GOT3 (cell line): Measurements from ENCODE around the gene SPATA1.

Experiments
- DNase-seq: peaks from one replicate; lab custom pipeline; 2025; ENCODE audit warnings: mixed read lengths; lab: John Stamatoyannopoulos, UW

SPATA1 gene

DNA sequence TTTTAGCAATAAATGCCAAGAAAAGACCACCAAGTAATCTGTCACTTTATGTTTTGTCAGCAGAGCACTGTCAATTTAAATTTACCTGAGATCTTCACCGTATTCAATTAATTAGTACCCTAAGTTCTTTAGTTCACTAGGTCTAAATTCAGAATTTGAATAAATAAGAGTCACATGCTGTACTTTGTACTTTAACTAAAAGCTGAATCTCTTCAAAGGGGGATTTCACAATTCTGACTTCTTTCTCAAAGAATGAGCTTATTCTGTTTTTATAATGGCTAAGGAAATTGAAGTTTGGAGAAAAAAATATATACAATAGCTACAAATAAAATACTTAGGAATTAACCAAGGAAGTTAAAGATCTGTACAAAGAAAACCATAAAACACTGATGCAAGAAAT lies 2.3 kb downstream of the SPATA1 start:
- no peak for DNase-seq

GRCh38 chr1:84509029-84509428 lies 2.8 kb downstream of the SPATA1 start:
- no peak for DNase-seq

- no peak for DNase-seq
Observed at GRCh38 chr1:84510165-84510564, 4.0 kb downstream of the SPATA1 start.

- no peak for DNase-seq
Observed at GRCh38 chr1:84510668-84511067, 4.5 kb downstream of the SPATA1 start.

- DNase-seq, result no peak
Observed at GRCh38 chr1:84524590-84524989, 18.4 kb downstream of the SPATA1 start.

- DNase-seq, result no peak
Observed at GRCh38 chr1:84525779-84526178, 19.6 kb downstream of the SPATA1 start.

DNA sequence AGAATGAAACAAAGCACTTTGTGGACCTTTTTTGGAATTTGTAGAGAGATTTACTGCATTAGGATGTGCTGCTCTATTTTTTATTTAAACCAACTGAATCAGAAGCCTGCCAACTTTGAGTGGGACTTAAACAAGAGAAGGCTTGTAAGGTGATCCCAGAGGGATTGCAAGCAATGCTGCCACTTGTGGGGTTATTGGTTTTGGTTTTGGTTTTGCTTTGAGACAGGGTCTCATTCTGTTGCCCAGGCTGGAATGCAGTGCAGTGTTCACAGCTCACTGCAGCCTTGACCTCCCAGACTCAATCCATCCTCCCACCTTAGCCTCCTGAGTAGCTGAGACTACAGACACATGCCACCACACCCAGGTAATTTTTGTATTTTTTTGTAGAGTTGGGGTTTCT lies 32.4 kb downstream of the SPATA1 start:
- no peak for DNase-seq

DNA sequence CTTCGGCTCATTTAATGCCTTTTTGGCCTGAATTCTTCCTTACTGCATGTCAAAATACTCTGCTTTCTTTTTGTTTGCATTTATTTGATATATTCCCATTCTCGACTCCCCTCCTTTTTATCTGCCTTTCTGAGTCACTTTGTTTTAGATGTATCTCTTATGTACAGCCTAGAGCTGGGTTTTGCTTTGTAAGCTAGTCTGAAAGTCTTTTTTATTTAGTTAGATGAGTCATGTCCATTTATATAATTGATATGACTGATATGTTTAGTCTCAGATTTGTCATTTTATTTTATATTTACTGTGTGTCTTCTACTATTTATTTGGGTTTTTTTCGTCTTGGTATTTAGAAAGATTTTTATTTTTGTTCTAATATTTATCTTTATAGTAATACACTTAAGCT lies 33.8 kb downstream of the SPATA1 start:
- DNase-seq, result no peak

- DNase-seq, result no peak
Observed at GRCh38 chr1:84540759-84541158, 34.6 kb downstream of the SPATA1 start.

DNA sequence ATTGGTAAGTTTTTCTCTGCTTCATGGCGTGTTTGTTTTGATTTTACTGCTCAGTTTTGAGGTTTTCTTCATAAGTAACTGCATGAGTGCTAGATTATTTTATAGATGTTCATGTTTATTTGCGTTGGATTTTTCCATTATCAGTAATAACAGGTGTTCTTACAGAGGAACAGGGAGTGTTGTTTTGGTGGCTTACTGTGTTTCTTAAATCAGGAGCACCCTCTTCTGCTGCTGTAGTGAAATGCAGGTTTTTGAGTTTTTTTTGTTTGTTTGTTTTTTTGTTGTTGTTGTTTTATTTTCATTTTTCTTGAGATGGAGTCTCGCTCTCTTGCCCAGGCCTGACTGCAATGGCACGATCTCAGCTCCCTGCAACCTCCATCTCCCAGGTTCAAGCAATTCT lies 35.5 kb downstream of the SPATA1 start:
- DNase-seq, result no peak

GRCh38 chr1:84550826-84551225 lies 44.6 kb downstream of the SPATA1 start:
- no peak for DNase-seq

DNA sequence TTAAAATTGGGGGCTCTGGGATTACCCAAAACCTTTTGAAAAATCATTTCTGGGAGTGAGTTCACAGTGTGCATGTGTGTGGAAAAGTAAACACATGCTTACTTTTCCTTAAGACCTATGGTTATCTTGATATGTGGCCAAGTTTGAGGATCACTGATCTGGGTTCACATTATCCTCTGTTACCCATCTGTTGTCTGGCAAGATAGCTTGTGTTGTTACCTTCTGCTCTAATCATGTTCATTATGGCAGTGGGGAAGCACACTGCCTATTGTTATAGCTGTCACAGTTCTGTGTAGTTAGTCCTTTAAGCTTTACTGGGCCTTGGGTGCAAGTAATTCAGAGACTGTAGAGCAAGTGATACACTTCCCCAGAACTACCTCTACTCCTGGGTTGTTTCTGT lies 63.0 kb downstream of the SPATA1 start:
- no peak for DNase-seq

DNA sequence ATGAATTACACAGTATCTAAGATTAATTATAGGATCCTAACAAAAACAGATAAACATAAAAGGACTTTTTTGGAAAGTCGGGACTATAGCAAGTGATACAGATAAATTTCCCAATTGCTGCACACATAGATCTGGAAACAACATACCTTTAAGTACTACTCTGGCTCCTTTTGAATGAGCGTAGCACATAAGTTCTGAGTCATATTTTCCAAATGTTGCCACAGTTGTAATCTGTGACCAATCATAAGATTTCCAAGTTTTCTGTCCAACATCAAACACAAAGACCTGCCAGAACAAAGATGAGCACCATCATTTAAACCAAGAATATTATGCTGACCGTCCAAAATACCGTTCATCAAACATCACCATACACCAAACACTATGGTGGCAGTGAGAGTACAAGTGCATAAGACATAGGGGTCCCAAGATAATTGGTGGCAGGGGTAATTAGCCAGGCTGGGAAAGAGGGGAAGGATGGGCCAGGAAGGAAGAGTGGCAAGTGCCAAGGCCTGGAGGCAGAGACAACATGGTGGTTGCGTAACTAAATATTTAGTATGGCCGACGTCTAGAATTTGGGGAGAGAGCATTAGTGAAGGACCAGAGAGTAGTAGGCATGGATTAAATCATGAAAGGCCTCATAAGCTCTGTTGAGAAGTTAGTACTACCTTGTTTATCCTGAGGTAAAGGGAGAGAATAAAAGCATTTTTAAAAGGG lies 64.4 kb downstream of the SPATA1 start:
- no peak for DNase-seq

GRCh38 chr1:84571150-84571535 lies 65.0 kb downstream of the SPATA1 start:
- DNase-seq, result no peak

DNA sequence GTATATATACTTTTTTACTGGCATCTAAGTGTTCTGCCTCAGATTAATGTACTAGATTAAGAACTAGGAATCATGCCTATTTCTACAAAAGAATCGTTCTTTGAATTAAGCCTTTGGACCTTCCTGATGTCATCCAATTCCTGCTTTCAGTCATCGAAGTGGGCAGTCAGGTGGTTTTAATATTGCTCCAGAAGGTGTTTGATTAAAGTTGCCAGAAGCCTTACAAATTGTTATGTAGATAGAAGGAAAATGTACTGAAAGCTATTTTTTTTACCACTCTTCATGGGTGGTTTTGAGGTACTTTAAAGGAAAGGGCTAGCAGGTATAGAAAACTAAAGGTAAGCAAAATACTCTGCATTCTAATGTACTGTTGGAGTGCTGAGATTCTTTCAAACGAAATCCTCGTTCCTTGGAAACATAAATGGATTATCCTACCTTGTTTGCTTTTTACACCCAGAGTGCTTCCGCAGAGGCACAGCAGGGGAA lies 67.3 kb downstream of the SPATA1 start:
- no peak for DNase-seq

GRCh38 chr1:84573967-84574842 lies 68.0 kb downstream of the SPATA1 start, which contains the start of gene CTBS:
Gene CTBS, minus strand, starts transcription at chr1:84574440. Its CDS starts 25 bp downstream, at chr1:84574415.
- peak; percentile 9 for DNase-seq

GRCh38 chr1:84574936-84575335 lies 68.8 kb downstream of the SPATA1 start:
- no peak for DNase-seq

- DNase-seq, result no peak
Observed at GRCh38 chr1:84581648-84582047, 75.5 kb downstream of the SPATA1 start.

DNA sequence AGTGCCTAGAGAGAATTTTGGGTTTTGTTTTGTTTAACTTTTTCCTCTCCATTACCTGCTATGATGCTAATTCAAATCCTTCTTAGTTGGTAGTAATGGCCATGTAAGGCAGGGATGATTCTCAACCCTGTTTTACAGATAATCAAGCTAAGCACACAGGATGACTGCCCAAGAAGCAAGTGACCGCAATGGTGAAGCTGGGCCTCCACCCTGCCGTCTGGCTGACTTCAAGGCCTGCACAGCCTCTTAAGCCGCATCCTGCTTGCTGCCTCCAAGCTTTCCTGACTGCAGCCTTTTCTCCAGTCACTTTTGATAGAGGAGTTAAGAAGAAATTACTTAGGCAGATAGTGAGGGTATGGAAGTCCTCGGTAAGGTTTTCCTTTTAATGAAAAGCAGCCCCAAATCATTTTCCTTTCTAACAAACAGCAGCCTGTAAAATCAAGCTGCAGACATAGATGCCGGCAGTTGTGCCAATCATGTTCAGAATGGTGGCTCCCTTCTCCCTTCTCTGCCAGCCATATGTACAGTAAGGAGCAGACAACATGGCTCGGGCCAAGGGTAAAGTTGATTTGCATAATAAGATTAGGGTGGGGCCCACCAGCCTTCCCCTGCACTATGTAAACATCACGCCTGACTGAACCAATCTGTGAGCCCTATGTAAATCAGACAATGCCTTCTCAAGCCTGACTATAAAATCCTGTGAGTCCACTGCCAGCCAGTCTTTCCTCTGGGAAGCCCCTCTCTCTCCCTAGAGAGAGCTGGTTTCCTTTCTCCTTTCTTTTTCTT lies 76.8 kb downstream of the SPATA1 start:
- no peak for DNase-seq

DNA sequence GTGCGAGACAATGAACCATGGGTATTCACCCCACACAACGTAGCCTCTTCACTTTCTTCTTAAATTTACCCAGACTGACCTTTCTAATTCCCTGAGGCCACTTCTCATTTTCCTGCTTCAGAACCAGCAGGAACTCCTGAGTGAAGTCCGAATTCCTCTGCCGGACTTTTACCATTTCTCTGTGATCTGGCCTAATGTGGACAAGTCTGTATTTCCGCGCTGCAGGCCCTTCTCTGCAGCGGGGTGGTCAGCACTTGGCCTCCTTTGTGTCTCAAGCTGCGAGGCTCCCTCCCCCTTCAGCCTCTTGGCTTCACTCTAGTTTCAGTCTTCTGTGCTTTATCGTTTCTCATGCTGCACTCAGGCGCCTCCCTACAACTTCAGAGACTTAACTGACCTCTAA lies 77.5 kb downstream of the SPATA1 start:
- no peak for DNase-seq

GRCh38 chr1:84584126-84584525 lies 77.9 kb downstream of the SPATA1 start:
- no peak for DNase-seq

- no peak for DNase-seq
Observed at GRCh38 chr1:84585803-84586202, 79.6 kb downstream of the SPATA1 start.
